SK-N-SH (cell line): Measurements from ENCODE around the gene SYNPO2. TPM values are rescaled to one million over a fixed set of nuclear protein-coding genes. Genes with fewer than 3 reads are reported as not detected.

Experiments used
- CTCF ChIA-PET: fragments of 300-600, 350-600 bp; formaldehyde crosslinking; extraction: SDS; loops from one replicate; lab custom pipeline; 2021; lab: Yijun Ruan, JAX
- POLR2A ChIA-PET: fragments of 350-600 bp; sonication (Branson Sonifier 250); formaldehyde crosslinking; extraction: SDS; loops from one replicate; lab custom pipeline; 2020; ENCODE audit warnings: antibody characterized with exemption, inconsistent platforms; lab: Yijun Ruan, JAX
- DNase-seq: peaks from one replicate; pipeline ENCODE4 v3.0.0; 2012
- H2AFZ ChIP-seq: fragments of 200-600 bp; sonication (generic); 2 replicates; pipeline ENCODE4 v1.8.1; 2016; ENCODE audit warnings: antibody characterized with exemption, mild to moderate bottlenecking, low read depth
- H3F3A ChIP-seq: fragments of 200-600 bp; sonication (generic); replicated peaks from 2 replicates; pipeline ENCODE3; 2016; ENCODE audit warnings: antibody characterized with exemption, mild to moderate bottlenecking; ENCODE audit not compliant: insufficient read depth
- H3K27ac ChIP-seq, 2 experiments: fragments of 200-500 bp in 1 of 2; fragments of 200-600 bp in 1 of 2; sonication (Bioruptor generic) in 1 of 2; sonication (generic), shearing (Covaris generic) in 1 of 2; 2 replicates each; pipeline versions ENCODE4 v1.5.1 to v1.6.1; 2014 to 2016; ENCODE audit warnings: low read depth in 2 of 2, inconsistent platforms in 1 of 2, low read length in 1 of 2, mild to moderate bottlenecking in 1 of 2, mixed read lengths in 1 of 2
- H3K27me3 ChIP-seq: fragments of 200-600 bp; sonication (generic), shearing (Covaris generic); 2 replicates; pipeline ENCODE4 v1.6.1; 2016; ENCODE audit warnings: mixed run types; ENCODE audit not compliant: insufficient read depth
- H3K36me3 ChIP-seq, 2 experiments: fragments of 200-500 bp in 1 of 2; fragments of 200-600 bp in 1 of 2; sonication (Bioruptor generic) in 1 of 2; sonication (generic) in 1 of 2; replicated peaks in 1 of 2; 2 replicates each; pipeline versions ENCODE3 to v1.5.1; 2014 to 2016; ENCODE audit warnings: low read length in 1 of 2, mild to moderate bottlenecking in 1 of 2; ENCODE audit not compliant: insufficient read depth in 2 of 2, control insufficient read depth in 1 of 2
- H3K4me1 ChIP-seq, 2 experiments: fragments of 200-500 bp in 1 of 2; fragments of 200-600 bp in 1 of 2; sonication (Bioruptor generic) in 1 of 2; sonication (generic), shearing (Covaris generic) in 1 of 2; 2 replicates each; pipeline versions ENCODE4 v1.5.1 to v1.6.1; 2014 to 2016; ENCODE audit warnings: low read depth in 1 of 2, low read length in 1 of 2, mixed run types in 1 of 2; ENCODE audit not compliant: insufficient read depth in 2 of 2, control insufficient read depth in 1 of 2
- H3K4me2 ChIP-seq: fragments of 200-600 bp; sonication (generic), shearing (Covaris generic); 2 replicates; pipeline ENCODE4 v1.6.1; 2017; ENCODE audit warnings: mixed run types
- H3K4me3 ChIP-seq, 2 experiments: fragments of 200-500 bp in 1 of 2; fragments of 200-600 bp in 1 of 2; sonication (Bioruptor generic) in 1 of 2; sonication (generic), shearing (Covaris generic) in 1 of 2; 2 replicates each; pipeline versions ENCODE4 v1.5.1 to v1.8.1; 2014 to 2016; ENCODE audit warnings: low read depth in 2 of 2, inconsistent platforms in 1 of 2, low read length in 1 of 2, mild to moderate bottlenecking in 1 of 2, mixed read lengths in 1 of 2, moderate library complexity in 1 of 2
- H3K79me2 ChIP-seq: fragments of 200-600 bp; sonication (generic); 2 replicates; pipeline ENCODE4 v1.8.1; 2017; ENCODE audit warnings: mild to moderate bottlenecking; ENCODE audit not compliant: insufficient read depth
- H3K9ac ChIP-seq: fragments of 200-600 bp; sonication (generic); 2 replicates; pipeline ENCODE4 v1.6.1; 2017; ENCODE audit warnings: mixed run types
- H3K9me2 ChIP-seq: fragments of 200-600 bp; sonication (generic); 2 replicates; pipeline ENCODE4 v1.6.1; 2017; ENCODE audit warnings: mixed run types
- H3K9me3 ChIP-seq: fragments of 200-600 bp; sonication (generic); 2 replicates; pipeline ENCODE4 v1.6.1; 2017; ENCODE audit warnings: mixed run types, mild to moderate bottlenecking, moderate library complexity
- H4K20me1 ChIP-seq: fragments of 200-600 bp; sonication (generic); 2 replicates; pipeline ENCODE4 v1.6.1; 2017; ENCODE audit warnings: mild to moderate bottlenecking, mixed run types; ENCODE audit not compliant: insufficient read depth
- EP300 ChIP-seq, 2 experiments: IDR thresholded peaks; 2 replicates each; pipeline versions ENCODE4 v1.4.0 to v1.6.1; 2012; ENCODE audit warnings: borderline replicate concordance in 1 of 2, low read depth in 1 of 2, low read length in 1 of 2
- FOSL2 ChIP-seq: IDR thresholded peaks from 2 replicates; pipeline ENCODE4 v1.4.0; 2012; ENCODE audit warnings: low read depth, mild to moderate bottlenecking, moderate library complexity, borderline replicate concordance
- GATA2 ChIP-seq: sonication (generic); formaldehyde crosslinking; IDR thresholded peaks from 2 replicates; pipeline ENCODE4 v1.5.0; 2020; ENCODE audit warnings: mild to moderate bottlenecking, missing genetic modification reagents
- JUND ChIP-seq: IDR thresholded peaks from 2 replicates; pipeline ENCODE4 v1.4.0; 2012
- MEF2A ChIP-seq: IDR thresholded peaks from 2 replicates; pipeline ENCODE4 v1.4.0; 2012; ENCODE audit warnings: low read depth, borderline replicate concordance
- MXI1 ChIP-seq: IDR thresholded peaks from 2 replicates; pipeline ENCODE4 v1.6.1; 2012; ENCODE audit warnings: mild to moderate bottlenecking, low read depth, low read length, improper control_type of control experiment
- NFIC ChIP-seq: IDR thresholded peaks from 2 replicates; pipeline ENCODE4 v1.4.0; 2012; ENCODE audit warnings: borderline replicate concordance
- PBX3 ChIP-seq: IDR thresholded peaks from 2 replicates; pipeline ENCODE4; 2012
- POLR2AphosphoS5 ChIP-seq: IDR thresholded peaks from 2 replicates; pipeline ENCODE4 v1.6.1; 2012; ENCODE audit warnings: low read depth, low read length
- RCOR1 ChIP-seq: fragments of 150-350 bp; IDR thresholded peaks from 2 replicates; pipeline ENCODE4 v1.6.1; 2017; ENCODE audit warnings: antibody characterized with exemption, low read length
- REST ChIP-seq: IDR thresholded peaks from 2 replicates; pipeline ENCODE4 v1.6.1; 2012; ENCODE audit warnings: mild to moderate bottlenecking, low read depth, low read length, moderate library complexity
- RXRA ChIP-seq: IDR thresholded peaks from 2 replicates; pipeline ENCODE4 v1.4.0; 2012; ENCODE audit warnings: low read depth, mild to moderate bottlenecking, borderline replicate concordance
- TAF1 ChIP-seq: IDR thresholded peaks from 2 replicates; pipeline ENCODE4 v1.6.1; 2012; ENCODE audit warnings: low read depth, mild to moderate bottlenecking, low read length, moderate library complexity, borderline replicate concordance
- TCF12 ChIP-seq: IDR thresholded peaks from 2 replicates; pipeline ENCODE4 v1.4.0; 2012
- TEAD4 ChIP-seq: IDR thresholded peaks from 2 replicates; pipeline ENCODE4 v1.4.0; 2012; ENCODE audit warnings: mild to moderate bottlenecking, borderline replicate concordance; ENCODE audit not compliant: insufficient read depth
- USF2 ChIP-seq: fragments of 150-350 bp; IDR thresholded peaks from 2 replicates; pipeline ENCODE4 v1.6.1; 2017; ENCODE audit warnings: antibody characterized with exemption, low read length, low read depth, borderline replicate concordance
- ZBTB33 ChIP-seq: IDR thresholded peaks from 2 replicates; pipeline ENCODE4 v1.4.0; 2012; ENCODE audit warnings: low read depth, borderline replicate concordance
- WGBS: methylation state at CpG from one replicate; pipeline ENCODE4 v1.1.6; 2017; ENCODE audit warnings: low lambda C conversion rate; 5-methylcytosine and 5-hydroxymethylcytosine counted together
- polyA plus RNA-seq, 3 experiments: library from polyadenylated mRNA; depleted of rRNA; stranded (reverse); fragments of >200 nt; gene quantifications; 2 replicates each; pipeline ENCODE4 v1.2.3, GENCODE V29; 2012

The SYNPO2 gene
- polyA plus RNA-seq, 1 of the 3 experiments (the other 2 are of a cell fraction) = 7.2 TPM

GRCh38 chr4:118842055-118842454, 46.6 kb upstream of the SYNPO2 start:
- Histone ChIP-seq H3K4me1 (peaks cover 5 to 10% of the 10 kb centered on the region in 2 experiments), H3K27me3 (no peaks in the 10 kb centered on the region), H3K9ac (no peak overlapping the region), H3K4me3 (no peak overlapping the region), H3K4me2 (peak overlapping the region; percentile 56), H2AFZ (no peak overlapping the region), H3K79me2 (no peaks in the 10 kb centered on the region)
- WGBS = 14% methylated on average over 3 of the region's 3 CpGs
- ChIA-PET CTCF (interaction anchor here (0.7 to 6.2 kb wide), 2 partner anchors 23 kb away, joined by 3 to 28 read pairs; no protein-coding TSS in a partner anchor), POLR2A (no interaction called here)
- TF ChIP-seq POLR2AphosphoS5 (no peak), GATA2 (CRISPR knock-in tag) (no peak), PBX3 (peak; percentile 60), FOSL2 (peak; percentile 64; the same call in 1 of the 2 replicates), TCF12 (peak; percentile 35; the same call in 1 of the 2 replicates), USF2 (no peak), TEAD4 (peak; percentile 24; the same call in 1 of the 2 replicates), NFIC (no peak), EP300 (IDR thresholded peaks at IDR 0.05; ENCODE audit: borderline replicate concordance in 1 of 2, low read depth in 1 of 2, low read length in 1 of 2) (peak in 1 of 2 experiments; percentile 13; a peak in 1 of 4 replicates), MEF2A (no peak), RCOR1 (no peak), RXRA (0 out of 2 replicates have a peak, but pooled peaks have one; percentile 14), JUND (peak; percentile 59)
- TF ChIP-seq, all 33 proteins: peak for 7
- Histone ChIP-seq H3F3A (peaks cover 14% of the 10 kb centered on the region), H4K20me1 (no peaks in the 10 kb centered on the region), H3K36me3 (no peaks in the 10 kb centered on the region), H3K9me2 (no peaks in the 10 kb centered on the region), H3K9me3 (no peaks in the 10 kb centered on the region), H3K27ac (peak overlapping the region in 1 of 2 experiments; percentile 64; a peak in 2 of 4 replicates)
- no peak for DNase-seq

GRCh38 chr4:118843237-118843636, 45.4 kb upstream of the SYNPO2 start:
- H3F3A ChIP-seq = peaks cover 14% of the 10 kb centered on the region
- H3K9ac ChIP-seq = no peak overlapping the region
- H3K27me3 ChIP-seq = no peaks in the 10 kb centered on the region
- H3K79me2 ChIP-seq = no peaks in the 10 kb centered on the region
- no peaks in the 10 kb centered on the region for H3K9me3 ChIP-seq
- H3K4me2 ChIP-seq = no peak overlapping the region
- WGBS = 85% methylated on average over 6 of the region's 6 CpGs
- no peak overlapping the region for H3K4me3 ChIP-seq
- no peaks in the 10 kb centered on the region for H3K36me3 ChIP-seq
- no peak for DNase-seq
- POLR2A ChIA-PET = no interaction called here
- peaks cover 3 to 10% of the 10 kb centered on the region in 2 experiments for H3K4me1 ChIP-seq
- CTCF ChIA-PET = no interaction called here
- no peak overlapping the region for H2AFZ ChIP-seq
- no peak overlapping the region for H3K27ac ChIP-seq
- no peaks in the 10 kb centered on the region for H4K20me1 ChIP-seq
- H3K9me2 ChIP-seq = no peaks in the 10 kb centered on the region
- TF ChIP-seq MXI1 (no peak), REST (no peak), TAF1 (no peak), TEAD4 (no peak), ZBTB33 (no peak), PBX3 (no peak)
